ENCODE data around the gene FLVCR2. TPM values are rescaled to one million over a fixed set of nuclear protein-coding genes. Genes with fewer than 3 reads are reported as not detected.

The FLVCR2 gene
- polyA plus RNA-seq, 1 experiment, result 0.70 TPM

GRCh38 chr14:75565056-75565455, 13.4 kb upstream of the FLVCR2 start:
- ChIA-PET POLR2A (no interaction called here), CTCF (no interaction called here)
- Histone ChIP-seq H3K36me3 (ENCODE audit: control insufficient read depth, insufficient read depth, low read length) (no peaks in the 10 kb centered on the region), H3K27me3 (ENCODE audit: control insufficient read depth, insufficient read depth, low read length) (peaks cover 13% of the 10 kb centered on the region), H3K4me3 (ENCODE audit: low read depth, low read length) (no peak overlapping the region)
- DNase-seq (ENCODE audit: low read depth), result no peak
- TF ChIP-seq, protein P1, sequence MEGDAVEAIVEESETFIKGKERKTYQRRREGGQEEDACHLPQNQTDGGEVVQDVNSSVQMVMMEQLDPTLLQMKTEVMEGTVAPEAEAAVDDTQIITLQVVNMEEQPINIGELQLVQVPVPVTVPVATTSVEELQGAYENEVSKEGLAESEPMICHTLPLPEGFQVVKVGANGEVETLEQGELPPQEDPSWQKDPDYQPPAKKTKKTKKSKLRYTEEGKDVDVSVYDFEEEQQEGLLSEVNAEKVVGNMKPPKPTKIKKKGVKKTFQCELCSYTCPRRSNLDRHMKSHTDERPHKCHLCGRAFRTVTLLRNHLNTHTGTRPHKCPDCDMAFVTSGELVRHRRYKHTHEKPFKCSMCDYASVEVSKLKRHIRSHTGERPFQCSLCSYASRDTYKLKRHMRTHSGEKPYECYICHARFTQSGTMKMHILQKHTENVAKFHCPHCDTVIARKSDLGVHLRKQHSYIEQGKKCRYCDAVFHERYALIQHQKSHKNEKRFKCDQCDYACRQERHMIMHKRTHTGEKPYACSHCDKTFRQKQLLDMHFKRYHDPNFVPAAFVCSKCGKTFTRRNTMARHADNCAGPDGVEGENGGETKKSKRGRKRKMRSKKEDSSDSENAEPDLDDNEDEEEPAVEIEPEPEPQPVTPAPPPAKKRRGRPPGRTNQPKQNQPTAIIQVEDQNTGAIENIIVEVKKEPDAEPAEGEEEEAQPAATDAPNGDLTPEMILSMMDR (IDR thresholded peaks at IDR 0.05; ENCODE audit: insufficient read depth, low read depth, low read length), result no peak

DNA sequence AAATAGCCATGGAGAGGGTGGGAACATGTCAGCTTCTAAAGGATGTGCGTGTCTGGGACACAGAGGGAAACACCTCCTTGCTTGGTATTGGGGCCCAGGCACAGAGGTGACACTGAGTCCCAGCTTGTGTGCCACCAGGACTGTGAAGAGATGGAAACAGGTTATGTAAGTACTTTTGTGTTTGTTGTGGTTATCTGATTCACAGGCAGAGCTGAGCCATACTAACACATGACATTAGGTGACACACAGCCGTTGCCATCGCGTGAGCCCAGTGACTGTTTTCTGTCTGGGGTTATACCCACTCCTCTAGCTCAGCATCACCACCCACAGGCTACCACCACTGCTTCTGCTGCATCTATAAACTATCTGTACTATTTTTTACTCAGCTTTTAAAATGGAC, 12.1 kb upstream of the FLVCR2 start:
- POLR2A ChIA-PET, result no interaction called here
- no peak overlapping the region for H3K4me3 ChIP-seq (ENCODE audit: low read depth, low read length)
- H3K36me3 ChIP-seq (ENCODE audit: control insufficient read depth, insufficient read depth, low read length), result no peaks in the 10 kb centered on the region
- CTCF ChIA-PET, result interaction anchor here (1.0 to 1.6 kb wide), 3 partner anchors 12 to 261 kb away, joined by 4 to 8 read pairs (median 5); partner anchors contain the start of gene FLVCR2
- TF ChIP-seq, protein P1 (IDR thresholded peaks at IDR 0.05; ENCODE audit: insufficient read depth, low read depth, low read length), result no peak
- no peak for DNase-seq (ENCODE audit: low read depth)
- peaks cover 15% of the 10 kb centered on the region for H3K27me3 ChIP-seq (ENCODE audit: control insufficient read depth, insufficient read depth, low read length)

DNA sequence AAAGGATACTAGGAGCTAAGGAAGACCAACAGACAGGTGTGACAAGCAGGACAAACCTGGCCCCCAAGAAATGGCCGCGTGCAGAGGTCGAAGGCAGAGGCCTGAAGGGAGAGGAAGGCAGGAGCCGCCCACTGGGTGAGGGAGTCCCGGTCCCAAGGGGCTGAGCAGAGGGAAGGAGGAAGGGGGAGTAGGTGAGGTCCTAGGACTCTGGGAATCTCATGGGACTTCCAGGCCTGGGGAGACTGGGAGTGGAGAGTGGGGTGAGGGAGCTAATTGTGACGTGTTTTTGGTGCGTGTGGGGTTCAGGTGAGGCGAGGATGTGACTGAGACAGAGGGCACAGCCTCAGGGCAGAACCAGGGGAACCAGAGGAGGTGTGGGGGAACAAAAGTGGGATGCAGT, 11.7 kb upstream of the FLVCR2 start:
- no peaks in the 10 kb centered on the region for H3K36me3 ChIP-seq (ENCODE audit: control insufficient read depth, insufficient read depth, low read length)
- H3K27me3 ChIP-seq (ENCODE audit: control insufficient read depth, insufficient read depth, low read length), result peaks cover 15% of the 10 kb centered on the region
- ChIA-PET CTCF (interaction anchor here (1.0 to 1.6 kb wide), 3 partner anchors 11 to 261 kb away, joined by 4 to 8 read pairs (median 5); partner anchors contain the start of gene FLVCR2), POLR2A (no interaction called here)
- H3K4me3 ChIP-seq (ENCODE audit: low read depth, low read length), result no peak overlapping the region
- DNase-seq (ENCODE audit: low read depth), result no peak
- TF ChIP-seq, protein P1 (IDR thresholded peaks at IDR 0.05; ENCODE audit: insufficient read depth, low read depth, low read length), result no peak

GRCh38 chr14:75568140-75568539, 10.3 kb upstream of the FLVCR2 start:
- no peak for DNase-seq (ENCODE audit: low read depth)
- ChIA-PET CTCF (interaction anchor here (1.6 kb wide), 1 partner anchor 9 kb away, joined by 10 read pairs; the partner anchor contains the start of gene FLVCR2), POLR2A (no interaction called here)
- peaks cover 22% of the 10 kb centered on the region for H3K27me3 ChIP-seq (ENCODE audit: control insufficient read depth, insufficient read depth, low read length)
- TF ChIP-seq, protein P1 (IDR thresholded peaks at IDR 0.05; ENCODE audit: insufficient read depth, low read depth, low read length), result no peak
- no peaks in the 10 kb centered on the region for H3K36me3 ChIP-seq (ENCODE audit: control insufficient read depth, insufficient read depth, low read length)
- no peak overlapping the region for H3K4me3 ChIP-seq (ENCODE audit: low read depth, low read length)

DNA sequence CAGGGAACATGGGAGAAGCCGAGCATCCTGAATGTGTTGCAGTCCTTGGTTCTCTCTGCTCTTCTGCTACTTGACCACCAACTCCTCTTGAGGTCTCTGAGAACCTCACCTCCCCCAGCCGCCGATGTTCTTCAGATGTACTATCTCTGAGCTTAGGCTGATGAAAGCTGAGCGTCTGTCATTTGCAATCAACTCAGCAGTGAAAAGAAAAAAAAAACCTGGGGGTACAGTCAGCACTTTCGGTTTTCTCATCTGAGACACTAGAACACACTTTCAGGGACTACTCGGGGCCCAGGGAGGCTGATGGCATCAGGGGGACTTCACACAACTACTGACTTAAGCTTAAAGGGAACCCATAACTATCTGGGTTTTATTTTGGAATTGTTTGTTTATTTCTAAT, 9.6 kb upstream of the FLVCR2 start:
- TF ChIP-seq, protein P1 (IDR thresholded peaks at IDR 0.05; ENCODE audit: insufficient read depth, low read depth, low read length), result no peak
- no peak for DNase-seq (ENCODE audit: low read depth)
- Histone ChIP-seq H3K27me3 (ENCODE audit: control insufficient read depth, insufficient read depth, low read length) (peaks cover 19% of the 10 kb centered on the region), H3K36me3 (ENCODE audit: control insufficient read depth, insufficient read depth, low read length) (no peaks in the 10 kb centered on the region), H3K4me3 (ENCODE audit: low read depth, low read length) (no peak overlapping the region)
- ChIA-PET POLR2A (no interaction called here), CTCF (interaction anchor here (0.6 to 1.6 kb wide), 3 partner anchors 9 to 1635 kb away, joined by 3 to 10 read pairs (median 4); partner anchors contain the start of gene FLVCR2)
